Neutrophil (primary cell): ENCODE results near the gene ZNF43.
A peak's percentile ranks its signal among the peaks of the same experiment; 100 is the strongest.
"Not testable (repeated sequence)": the region's sequence is repeated elsewhere in the genome, so short reads cannot be mapped to it uniquely, and the experiment has no call there.

Source experiments
- H3K27ac ChIP-seq: fragments of 200-600 bp; sonication (generic); 2 replicates; pipeline ENCODE4 v1.5.1; 2016; ENCODE audit warnings: mild to moderate bottlenecking, moderate library complexity
- H3K27me3 ChIP-seq: fragments of 200-600 bp; sonication (generic); 2 replicates; pipeline ENCODE4 v1.6.0; 2016; ENCODE audit warnings: mild to moderate bottlenecking
- H3K36me3 ChIP-seq: fragments of 200-600 bp; sonication (generic); 2 replicates; pipeline ENCODE4 v1.5.1; 2017
- H3K4me1 ChIP-seq, 2 experiments: fragments of 200-600 bp in 1 of 2; sonication (generic) in 1 of 2; 1 replicate in 1 of 2; 2 replicates in 1 of 2; pipeline versions ENCODE4 v1.5.1 to v1.6.1; 2013 to 2016; ENCODE audit warnings: low read depth in 1 of 2, low read length in 1 of 2, mild to moderate bottlenecking in 1 of 2, moderate library complexity in 1 of 2; ENCODE audit not compliant: control insufficient read depth in 1 of 2, insufficient read depth in 1 of 2
- H3K4me3 ChIP-seq, 2 experiments: fragments of 200-600 bp in 1 of 2; sonication (generic) in 1 of 2; 1 replicate in 1 of 2; 2 replicates in 1 of 2; pipeline ENCODE4 v1.5.1; 2013 to 2016; ENCODE audit warnings: low read depth in 1 of 2, low read length in 1 of 2, mild to moderate bottlenecking in 1 of 2, moderate library complexity in 1 of 2
- H3K9me3 ChIP-seq: fragments of 200-600 bp; sonication (generic); 2 replicates; pipeline ENCODE4 v1.5.1; 2016
- CTCF ChIP-seq: fragments of 200-600 bp; sonication (generic); IDR thresholded peaks from 2 replicates; pipeline ENCODE4 v1.5.1; 2016; ENCODE audit warnings: antibody characterized with exemption

The ZNF43 gene

GRCh38 chr19:21835810-21836444, at the start of gene ZNF43:
TSS of gene ZNF43 (minus strand) at chr19:21836182. CDS start at chr19:21836038, 144 bp downstream.
- peak within 1 kb of the TSS; percentile 68 to 75 for H3K4me3 ChIP-seq
- no peaks in the 10 kb centered on the region for H3K36me3 ChIP-seq
- H3K4me1 ChIP-seq = peaks cover 48 to 49% of the 10 kb centered on the region in 2 experiments
- peak within 1 kb of the TSS; percentile 90 for H3K27ac ChIP-seq
- no peak for TF ChIP-seq CTCF
- H3K27me3 ChIP-seq = no peaks in the 10 kb centered on the region
- no peaks in the 10 kb centered on the region for H3K9me3 ChIP-seq

- not testable (repeated sequence) for H3K36me3 ChIP-seq, H3K9me3 ChIP-seq, H3K4me3 ChIP-seq, H3K4me1 ChIP-seq, H3K27ac ChIP-seq, H3K27me3 ChIP-seq
These were observed 49.5 kb upstream of the ZNF43 start for GRCh38 chr19:21885516-21885915.

- H3K4me3 ChIP-seq, H3K27ac ChIP-seq: not testable (repeated sequence)
These were observed 48.8 kb upstream of the ZNF43 start for GRCh38 chr19:21884786-21885185.

GRCh38 chr19:21883516-21883915, 47.5 kb upstream of the ZNF43 start:
- Histone ChIP-seq H3K36me3 (no peaks in the 10 kb centered on the region), H3K4me3 (no peak overlapping the region), H3K27me3 (no peaks in the 10 kb centered on the region), H3K9me3 (no peaks in the 10 kb centered on the region), H3K4me1 (peaks cover 0 to 4% of the 10 kb centered on the region in 2 experiments), H3K27ac (no peak overlapping the region)
- TF ChIP-seq CTCF = no peak

More at GRCh38 chr19:21884786-21885185, 48.8 kb upstream of the ZNF43 start:
- not testable (repeated sequence) for H3K9me3 ChIP-seq, H3K27me3 ChIP-seq, H3K36me3 ChIP-seq, H3K4me1 ChIP-seq

- not testable (repeated sequence) for H3K27me3 ChIP-seq, H3K9me3 ChIP-seq, H3K4me3 ChIP-seq, H3K27ac ChIP-seq, H3K36me3 ChIP-seq
- peaks cover 2 to 16% of the 10 kb centered on the region in 2 experiments for H3K4me1 ChIP-seq
These were observed 44.8 kb upstream of the ZNF43 start for GRCh38 chr19:21880761-21881160.

GRCh38 chr19:21878646-21879045, 42.7 kb upstream of the ZNF43 start:
- Histone ChIP-seq H3K27me3 (no peaks in the 10 kb centered on the region), H3K4me3 (no peak overlapping the region), H3K27ac (peak overlapping the region; percentile 48), H3K4me1 (peaks cover 2 to 16% of the 10 kb centered on the region in 2 experiments), H3K36me3 (no peaks in the 10 kb centered on the region), H3K9me3 (no peaks in the 10 kb centered on the region)
- no peak for TF ChIP-seq CTCF

GRCh38 chr19:21877976-21878375, 42.0 kb upstream of the ZNF43 start:
- H3K4me1 ChIP-seq = peaks cover 2 to 16% of the 10 kb centered on the region in 2 experiments
- H3K27me3 ChIP-seq = no peaks in the 10 kb centered on the region
- peak overlapping the region; percentile 48 for H3K27ac ChIP-seq
- H3K9me3 ChIP-seq = no peaks in the 10 kb centered on the region
- no peaks in the 10 kb centered on the region for H3K36me3 ChIP-seq
- no peak overlapping the region for H3K4me3 ChIP-seq
- no peak for TF ChIP-seq CTCF

GRCh38 chr19:21876608-21877007, 40.6 kb upstream of the ZNF43 start:
- H3K4me3 ChIP-seq, H3K36me3 ChIP-seq, H3K27ac ChIP-seq, H3K9me3 ChIP-seq, H3K27me3 ChIP-seq: not testable (repeated sequence)
- H3K4me1 ChIP-seq = peaks cover 2 to 16% of the 10 kb centered on the region in 2 experiments
